Spleen (tissue), 7 donors: ENCODE results near the gene DGCR6.
"Not testable (repeated sequence)": the region's sequence is repeated elsewhere in the genome, so short reads cannot be mapped to it uniquely, and the experiment has no call there.

ENCODE experiments used
- CTCF ChIP-seq, 11 experiments: fragments of 200-600 bp in 7 of 11; fragments of 450-650 bp in 4 of 11; sonication (generic) in 4 of 11; IDR thresholded peaks in 8 of 11; conservative IDR thresholded peaks in 3 of 11; 1 replicate in 7 of 11; 2 replicates in 4 of 11; pipeline versions ENCODE4 v1.4.0 to v1.8.0; 2016 to 2021; ENCODE audit warnings: antibody characterized with exemption in 11 of 11, inconsistent platforms in 4 of 11, mild to moderate bottlenecking in 1 of 11
- POLR2A ChIP-seq, 3 donors: fragments of 450-650 bp; IDR thresholded peaks; one replicate each; pipeline ENCODE4 v1.5.1; 2017; ENCODE audit warnings: antibody characterized with exemption in 3 of 3, mild to moderate bottlenecking in 1 of 3
- donor health status: DM: no; HTN: no; CAD: no; lungs with moderate emphysema.
- donor health status: DM: no; HTN: no; CAD: no.
- donor health status: DM: no; HTN: no; CAD: no.

- TF ChIP-seq CTCF (IDR thresholded peaks at IDR 0.05 in 8 of 11, conservative IDR thresholded peaks at IDR 0.05 in 3 of 11); POLR2A (IDR thresholded peaks at IDR 0.05): not testable (repeated sequence)
Measured at GRCh38 chr22:18958738-18959137, 52.6 kb downstream of the DGCR6 start.
